Measurements from ENCODE around the gene TARP.

Gene TARP

DNA sequence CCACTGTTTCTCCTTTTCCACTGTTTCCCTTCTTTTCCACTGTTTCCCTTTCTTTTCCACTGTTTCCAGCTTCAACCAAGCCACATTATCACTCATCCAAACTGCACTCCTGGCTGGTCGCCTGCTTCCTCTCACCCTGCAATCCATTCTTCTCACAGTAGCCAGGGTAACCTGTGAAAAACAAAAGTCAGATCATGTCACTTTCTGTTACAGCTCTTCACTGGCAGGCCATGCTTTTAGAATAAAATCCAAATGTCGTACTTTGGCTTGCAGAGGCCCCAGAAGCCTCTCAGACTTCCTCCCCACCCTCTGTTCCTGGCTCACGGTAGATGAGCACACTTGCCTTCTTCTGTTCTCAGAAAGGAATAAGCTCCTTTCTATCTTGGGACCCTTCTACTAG lies 61.5 kb downstream of the TARP start:
- peak; percentile 39 for DNase-seq

DNA sequence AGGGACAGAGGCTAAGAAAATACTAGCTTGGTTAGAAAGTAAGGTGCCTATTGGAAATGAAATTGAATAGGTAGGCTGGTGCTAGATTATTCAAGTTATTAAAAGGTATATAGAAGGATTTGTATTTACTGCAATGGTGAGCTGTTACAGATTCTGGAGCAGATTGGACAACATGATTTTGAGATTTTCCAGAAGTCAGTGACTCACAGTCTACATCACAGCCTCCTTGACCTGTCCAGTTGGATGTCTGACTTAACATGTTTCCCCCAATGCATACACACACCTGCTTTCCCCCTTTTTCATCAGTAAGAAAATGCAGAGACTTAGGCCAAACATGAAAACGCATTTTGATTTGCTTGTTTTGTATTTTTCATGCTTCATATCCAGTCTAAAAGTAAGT lies 62.0 kb downstream of the TARP start:
- DNase-seq = no peak
